HG03558 (cell line): ENCODE results near the gene DAG1.
A peak's percentile ranks its signal among the peaks of the same experiment; 100 is the strongest.

ENCODE experiments used
- ATAC-seq: cut with Tn5 transposase; IDR thresholded peaks from one replicate; pipeline ENCODE4 v1.9.1; 2021; ENCODE audit warnings: moderate number of reproducible peaks; ENCODE audit not compliant: unreplicated experiment; ENCODE audit errors: extremely low read depth

DAG1 gene

DNA sequence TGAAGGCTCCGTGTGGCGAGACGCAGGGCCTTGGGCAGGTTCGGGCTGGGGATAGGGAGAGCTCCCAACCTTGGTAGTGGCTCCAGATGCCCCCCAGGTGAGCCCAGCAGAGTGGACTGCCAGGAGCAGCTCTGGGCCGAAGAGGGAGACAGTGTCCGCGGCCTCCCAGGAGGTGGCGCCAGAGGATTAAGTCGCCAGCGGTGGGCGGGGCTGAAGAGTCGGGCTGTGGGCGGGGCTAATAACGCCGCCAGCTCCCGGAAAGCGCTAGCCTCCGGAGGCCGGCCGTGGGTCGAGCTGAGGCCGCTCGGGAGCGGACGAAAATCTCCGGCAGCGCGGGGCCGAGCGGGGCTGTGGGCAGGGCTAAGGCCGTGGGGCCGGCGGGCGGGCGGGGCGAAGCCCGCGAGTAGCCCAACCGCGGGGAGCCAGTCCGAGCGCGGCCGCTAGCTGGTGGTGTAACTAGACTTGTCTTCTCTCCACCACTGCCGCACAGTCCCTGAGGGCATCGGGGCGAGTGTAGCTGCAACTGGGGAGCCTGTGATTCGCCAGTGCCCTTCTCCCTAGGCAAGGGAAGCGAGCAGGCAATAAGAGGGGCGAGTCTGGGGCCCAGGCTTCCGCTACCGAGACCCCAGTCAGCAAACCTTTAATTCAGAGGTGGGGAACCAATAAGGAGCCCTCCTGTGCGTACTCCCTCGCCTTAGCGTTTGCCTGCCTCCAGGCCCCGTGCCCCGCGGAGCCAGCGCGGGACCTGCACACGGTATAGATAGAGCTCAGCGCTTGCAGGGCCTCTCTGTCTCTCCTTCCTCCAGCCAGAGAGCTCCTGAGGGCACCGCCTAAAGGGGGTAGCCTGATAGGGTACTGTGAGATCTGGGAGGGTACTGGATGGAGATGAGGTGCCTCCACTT lies 69.8 kb downstream of the DAG1 start:
- ATAC-seq, result peak; percentile 67

DNA sequence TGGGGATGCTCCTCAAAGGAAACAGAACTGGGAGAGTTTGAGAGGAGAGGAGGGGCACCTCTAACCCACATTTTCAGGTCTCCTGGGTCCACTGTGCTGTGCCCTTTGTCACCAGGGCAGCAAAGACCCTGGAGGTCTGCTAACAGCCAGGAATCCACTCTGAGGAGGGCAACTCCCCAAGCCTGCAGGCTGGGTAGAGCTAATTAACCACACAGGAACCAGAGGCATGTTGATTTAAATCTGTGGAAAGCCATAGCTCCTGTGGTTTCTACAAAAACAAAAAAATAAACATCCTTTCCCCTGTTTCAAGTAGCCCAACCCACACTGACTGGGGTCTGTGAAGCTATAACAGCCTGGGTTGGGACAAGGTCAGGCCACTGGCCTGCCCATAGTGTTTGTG lies 82.0 kb downstream of the DAG1 start:
- ATAC-seq, result no peak

DNA sequence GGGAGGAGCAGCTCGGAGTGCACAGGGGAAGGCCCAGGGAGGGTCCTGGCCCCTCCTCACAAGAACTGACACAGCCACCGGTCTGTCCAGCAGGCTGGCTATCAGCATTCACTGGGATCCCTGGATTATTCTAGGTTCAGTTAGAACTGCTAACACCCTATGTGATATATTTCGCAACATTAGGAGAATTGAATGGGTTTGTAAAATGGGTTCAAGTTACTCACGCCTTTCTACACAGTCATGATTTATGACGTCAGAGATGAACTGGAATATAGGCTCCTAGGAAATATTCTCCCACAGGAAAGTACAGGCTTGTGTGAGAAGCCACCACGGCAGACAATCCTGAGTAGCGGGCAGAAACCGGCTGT lies 83.2 kb downstream of the DAG1 start:
- ATAC-seq, result no peak

DNA sequence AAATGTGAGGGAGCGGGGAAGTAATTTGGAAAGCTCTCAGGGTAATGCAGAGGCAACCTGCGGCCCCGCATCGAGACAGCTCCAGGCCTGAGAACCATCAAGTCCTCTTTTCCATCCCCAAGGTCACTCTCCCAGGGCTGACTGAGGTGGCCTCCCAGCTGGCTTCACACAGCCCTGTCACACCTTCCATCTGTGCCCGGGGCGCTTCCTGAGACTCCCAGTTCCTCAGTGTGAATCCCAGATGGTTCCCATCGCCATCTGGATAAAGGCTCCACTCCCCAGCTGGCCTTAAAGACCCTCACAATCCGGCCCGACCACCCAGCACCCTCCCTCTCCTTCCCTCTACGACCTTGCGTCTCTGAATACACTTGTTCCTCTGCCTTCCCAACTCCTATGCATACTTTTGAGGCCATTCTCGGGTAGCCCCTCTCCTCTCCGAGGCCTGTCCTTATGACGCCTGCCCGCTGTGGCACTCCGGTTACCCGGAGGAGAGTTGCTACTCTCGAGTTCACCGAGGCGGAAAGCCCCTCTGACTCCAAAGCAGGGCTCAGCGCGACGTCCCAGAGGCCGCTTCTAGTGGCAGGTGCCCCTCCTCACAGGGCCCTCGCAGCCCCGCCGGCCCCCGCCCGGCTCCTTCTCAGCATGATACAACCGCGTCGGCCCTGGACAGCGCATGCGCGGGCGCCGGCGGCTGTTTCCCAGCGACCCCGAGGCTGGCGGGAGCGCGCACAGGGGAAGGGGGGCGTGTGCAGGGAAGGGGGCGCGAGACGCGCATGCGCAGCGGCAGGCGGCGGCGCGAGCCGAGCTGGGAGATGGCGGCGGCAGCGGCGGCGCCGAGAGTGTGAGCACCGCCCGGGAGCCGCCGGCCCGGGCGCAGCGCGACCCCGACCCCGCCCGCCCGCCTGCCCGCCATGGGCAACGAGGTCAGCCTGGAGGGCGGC lies 83.9 kb downstream of the DAG1 start, which contains the start of gene BSN:
TSS of gene BSN (plus strand) at position 786 of the 941 bp plus-strand sequence. CDS start at position 912, 126 bp downstream.
- peak; percentile 75 for ATAC-seq

DNA sequence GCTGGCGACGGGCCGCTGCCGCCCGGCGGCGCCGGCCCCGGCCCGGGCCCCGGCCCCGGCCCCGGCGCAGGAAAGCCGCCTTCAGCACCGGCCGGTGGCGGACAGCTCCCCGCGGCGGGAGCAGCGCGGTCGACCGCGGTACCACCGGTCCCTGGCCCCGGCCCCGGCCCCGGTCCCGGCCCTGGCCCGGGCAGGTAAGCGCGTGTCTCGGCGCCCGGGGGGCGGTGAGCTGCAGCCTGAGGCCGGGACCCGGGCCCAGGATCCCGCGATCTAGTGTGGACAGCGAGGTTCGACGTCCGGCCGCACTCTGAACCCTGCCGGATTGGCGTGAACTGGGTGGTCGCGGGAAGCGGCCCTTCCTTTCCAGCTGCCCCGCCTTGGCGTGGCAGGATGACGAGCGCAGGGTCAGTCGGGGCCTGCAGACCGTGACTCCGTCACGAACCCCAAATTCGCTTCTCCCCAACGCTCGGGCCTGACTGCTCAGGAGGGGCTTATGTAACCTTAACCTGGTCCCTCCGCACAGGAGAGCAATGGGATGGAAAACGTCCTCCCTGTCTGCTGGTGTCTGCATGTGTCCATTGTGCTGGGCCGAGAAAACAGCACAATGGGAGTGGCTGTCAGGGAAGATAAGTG lies 84.7 kb downstream of the DAG1 start:
- ATAC-seq, result peak; percentile 33

DNA sequence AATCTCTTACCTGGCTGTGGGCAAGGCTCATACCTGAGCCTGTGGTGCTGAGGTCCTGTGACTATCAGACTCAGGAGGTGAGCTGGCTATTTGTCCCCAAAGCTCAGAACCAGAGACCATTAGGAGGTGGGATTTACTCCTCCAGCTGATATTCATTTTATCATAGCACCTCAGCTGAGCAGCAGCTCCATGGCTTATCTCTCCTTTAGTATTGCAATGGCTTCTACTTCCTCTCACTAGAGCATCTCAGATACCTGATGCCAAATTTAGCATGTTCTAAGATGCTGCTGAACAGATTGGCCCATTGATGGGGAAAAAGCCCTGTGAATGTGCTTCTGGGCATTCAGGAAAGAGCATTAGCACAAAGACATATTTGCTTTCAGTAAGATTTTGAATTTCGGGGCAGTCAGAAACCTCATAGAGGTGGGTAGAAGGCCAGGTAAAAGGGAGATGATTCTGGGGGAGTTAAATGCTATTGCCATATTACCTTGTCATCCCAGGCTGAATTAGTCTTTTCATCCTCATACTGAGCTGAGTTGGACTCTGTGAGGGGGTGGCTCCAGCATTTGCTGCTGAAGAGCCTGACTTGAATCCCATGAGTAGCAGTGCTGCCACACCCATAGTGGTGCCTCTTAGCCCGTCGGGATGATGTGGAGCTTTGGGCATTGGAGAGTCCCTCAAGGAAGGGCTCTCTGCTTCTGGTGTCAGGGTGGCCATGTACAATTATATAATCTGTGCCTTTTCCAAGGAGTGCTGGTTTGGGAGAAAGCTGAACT lies 86.6 kb downstream of the DAG1 start:
- ATAC-seq, result no peak

DNA sequence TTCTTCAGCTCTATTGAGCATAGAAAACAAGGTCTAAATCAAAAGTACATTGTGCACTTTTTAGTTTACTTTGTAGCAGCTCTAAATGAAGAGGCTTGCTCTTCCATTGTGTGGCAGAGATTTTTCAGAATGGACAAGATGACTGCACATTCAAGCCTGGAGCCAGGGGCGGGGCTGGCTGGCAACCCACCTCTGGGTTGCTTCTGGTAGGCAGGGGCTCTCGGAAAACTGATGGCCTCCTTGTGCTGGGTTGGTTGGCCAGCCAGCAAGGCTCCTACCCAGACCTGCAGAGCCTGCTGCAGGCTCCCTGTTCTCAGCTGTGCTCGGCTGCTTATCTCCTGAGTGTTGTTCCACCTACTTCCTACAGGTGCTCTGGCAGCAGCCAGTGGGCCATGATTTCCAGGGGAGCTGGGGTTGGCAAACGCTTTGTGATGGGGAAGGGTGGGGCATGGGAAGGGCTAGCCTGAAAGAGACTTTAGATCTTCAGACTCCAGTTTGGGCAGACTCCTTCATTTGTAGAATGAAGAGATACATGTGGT lies 93.0 kb downstream of the DAG1 start:
- ATAC-seq, result no peak

DNA sequence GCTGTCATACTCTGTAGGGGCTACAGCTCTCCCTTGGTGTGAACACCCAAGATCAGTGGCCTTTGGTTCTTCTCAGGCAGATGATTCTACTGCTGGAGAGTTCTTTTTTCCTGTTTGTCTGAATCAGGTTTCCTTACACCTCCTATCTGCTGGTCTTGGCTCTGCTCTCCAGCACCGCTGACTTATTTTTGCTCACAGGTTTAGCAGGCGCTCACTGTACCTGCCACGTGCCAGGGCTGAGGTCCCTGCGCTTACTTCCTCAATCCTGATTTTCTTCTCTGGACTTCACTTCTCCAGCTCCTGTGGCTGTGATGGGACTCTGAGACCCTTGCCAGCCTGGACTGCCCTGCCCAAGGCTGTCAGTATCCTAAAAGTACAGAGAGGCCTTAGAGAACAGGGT lies 93.7 kb downstream of the DAG1 start:
- no peak for ATAC-seq

DNA sequence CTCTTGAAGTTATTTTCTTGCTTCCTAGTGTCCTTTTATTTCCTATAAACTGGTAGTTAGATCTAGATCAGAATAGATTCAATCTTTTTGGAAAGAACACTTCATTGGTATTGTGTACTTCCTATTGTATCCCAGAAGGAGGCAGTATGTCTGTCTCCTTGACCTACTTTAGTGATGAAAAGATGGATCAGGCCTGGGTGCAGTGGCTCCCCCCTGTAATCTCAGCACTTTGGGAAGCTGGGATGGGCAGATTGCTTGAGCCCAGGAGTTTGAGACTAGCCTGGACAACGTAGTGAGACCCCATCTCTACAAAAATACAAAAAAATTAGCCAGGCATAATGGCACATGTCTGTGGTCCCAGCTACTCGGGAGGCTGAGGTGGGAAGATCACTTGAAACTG lies 96.2 kb downstream of the DAG1 start:
- ATAC-seq, result no peak

DNA sequence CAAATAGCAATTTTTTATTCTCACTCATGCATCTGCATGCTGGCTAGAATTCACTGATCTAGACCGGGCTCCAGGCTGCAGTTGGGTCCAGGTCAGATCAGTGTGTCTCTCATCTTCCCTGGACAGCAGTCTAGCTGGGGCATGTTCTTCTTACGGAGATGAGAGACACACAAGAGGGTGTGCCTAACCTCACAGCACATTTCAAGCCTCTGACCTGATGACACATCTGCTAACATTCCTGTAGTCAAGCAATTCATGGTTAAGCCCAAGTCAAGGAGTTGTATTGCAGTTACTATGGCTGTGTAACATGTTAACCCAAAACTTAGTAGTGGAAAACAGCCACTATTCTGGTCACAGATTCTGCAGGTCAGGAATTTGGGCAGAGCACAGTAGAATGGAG lies 97.3 kb downstream of the DAG1 start:
- ATAC-seq, result no peak

DNA sequence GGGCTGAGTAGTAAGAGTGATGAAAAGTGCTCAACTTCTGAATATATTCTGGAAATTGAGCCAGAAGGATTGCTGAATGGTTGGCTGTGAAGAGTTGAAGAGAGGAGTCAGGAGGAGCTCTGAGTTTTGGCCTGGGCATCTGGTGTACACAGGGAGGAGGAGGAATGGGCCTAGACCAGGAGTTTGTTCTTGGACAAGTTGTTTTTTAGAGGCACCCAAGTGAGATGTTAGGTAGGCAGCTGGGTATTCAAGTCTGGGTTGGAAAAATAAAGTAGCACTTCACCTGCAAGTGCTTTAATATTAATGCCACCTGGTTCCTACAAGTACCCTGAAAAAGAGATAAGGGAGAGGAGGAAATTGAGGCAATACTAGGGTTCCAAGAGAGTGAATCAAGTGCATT lies 98.9 kb downstream of the DAG1 start:
- ATAC-seq, result no peak

DNA sequence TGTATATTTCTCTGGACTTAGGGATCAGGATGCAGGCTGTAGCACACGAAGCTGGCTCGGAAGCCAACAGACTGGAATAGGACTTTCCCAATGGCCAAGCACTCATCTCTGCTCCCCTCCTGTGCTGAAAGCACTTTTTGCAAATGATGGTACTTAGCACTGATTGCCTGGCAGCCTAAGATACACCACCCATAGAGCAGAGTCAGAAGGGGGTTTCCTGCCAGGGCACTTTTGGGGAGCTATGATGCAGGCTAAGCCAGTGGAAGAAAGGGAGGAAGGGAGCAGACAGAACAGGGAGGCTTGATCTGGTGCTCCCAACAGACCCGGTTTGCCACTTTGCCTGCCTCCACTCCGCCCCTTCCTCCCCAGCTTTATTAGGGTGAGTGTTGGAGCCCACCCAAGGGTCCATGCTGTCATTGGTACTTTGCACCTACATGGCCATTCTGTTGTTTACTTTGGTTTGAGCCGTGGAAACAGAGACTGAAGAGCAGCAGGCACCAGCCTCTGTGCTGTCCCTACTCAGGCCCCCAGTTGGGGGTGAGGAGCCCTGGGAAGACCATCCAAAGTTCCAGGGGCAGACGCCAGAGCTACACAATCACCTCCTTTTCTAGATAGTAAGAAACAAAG lies 100.1 kb downstream of the DAG1 start:
- no peak for ATAC-seq

DNA sequence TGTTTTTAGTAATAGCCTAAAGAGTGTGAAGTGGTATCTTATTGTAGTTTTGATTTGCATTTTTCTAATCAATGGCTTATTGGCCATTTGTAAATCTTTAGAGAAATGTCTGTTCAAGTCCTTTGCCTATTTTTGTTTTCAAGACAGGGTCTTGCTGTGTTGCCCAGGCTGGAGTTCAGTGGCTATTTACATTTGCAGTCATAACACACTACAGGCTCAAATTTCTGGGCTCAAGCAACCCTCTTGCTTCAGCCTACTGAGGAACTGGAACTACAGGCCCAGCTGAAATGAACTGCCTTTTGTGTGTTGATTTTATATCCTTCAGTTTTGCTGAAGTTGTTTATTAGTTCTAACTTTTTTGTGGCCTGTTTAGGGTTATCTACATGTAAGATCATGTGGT lies 112.1 kb downstream of the DAG1 start:
- no peak for ATAC-seq
